ENCODE measurements around the gene MLIP.

DNA sequence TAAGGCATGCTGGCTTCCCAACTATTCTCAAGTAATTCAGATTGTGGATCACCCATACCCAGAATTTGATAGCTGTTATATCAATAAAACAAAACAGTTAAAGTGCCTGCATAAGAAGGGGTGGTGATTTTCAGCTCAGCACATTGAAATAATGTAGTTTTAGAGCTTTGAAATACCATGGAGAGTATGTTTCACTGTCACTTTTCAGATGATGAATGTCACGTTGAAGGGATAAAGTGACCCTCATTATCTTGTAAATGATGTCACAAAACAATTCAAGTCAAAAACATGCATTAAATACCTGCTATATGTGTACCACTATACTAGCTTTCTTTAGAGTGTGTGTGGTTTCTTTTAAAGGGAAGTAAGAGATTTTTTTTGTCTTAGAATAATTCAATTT is 27.6 kb downstream of the MLIP start:
- TF ChIP-seq CTCF (IDR thresholded peaks at IDR 0.05; ENCODE audit: low read depth, low read length, missing input control) (no peak), RXRA (IDR thresholded peaks at IDR 0.05) (no peak), TAF1 (conservative IDR thresholded peaks at IDR 0.05) (no peak), SP1 (IDR thresholded peaks at IDR 0.05) (no peak), RAD21 (IDR thresholded peaks at IDR 0.05) (no peak), REST (IDR thresholded peaks at IDR 0.05) (no peak), GABPA (IDR thresholded peaks at IDR 0.05 in 1 of 2, conservative IDR thresholded peaks at IDR 0.05 in 1 of 2) (no peak), FOXA2 (IDR thresholded peaks at IDR 0.05) (no peak), HNF4A (conservative IDR thresholded peaks at IDR 0.05) (no peak), EGR1 (IDR thresholded peaks at IDR 0.05; ENCODE audit: low read depth in 2 of 2) (no peak), NR2F2 (IDR thresholded peaks at IDR 0.05) (no peak)
- TF ChIP-seq, protein P1, sequence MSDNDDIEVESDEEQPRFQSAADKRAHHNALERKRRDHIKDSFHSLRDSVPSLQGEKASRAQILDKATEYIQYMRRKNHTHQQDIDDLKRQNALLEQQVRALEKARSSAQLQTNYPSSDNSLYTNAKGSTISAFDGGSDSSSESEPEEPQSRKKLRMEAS (IDR thresholded peaks at IDR 0.05), result no peak
- TF ChIP-seq, protein P2, sequence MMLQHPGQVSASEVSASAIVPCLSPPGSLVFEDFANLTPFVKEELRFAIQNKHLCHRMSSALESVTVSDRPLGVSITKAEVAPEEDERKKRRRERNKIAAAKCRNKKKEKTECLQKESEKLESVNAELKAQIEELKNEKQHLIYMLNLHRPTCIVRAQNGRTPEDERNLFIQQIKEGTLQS (IDR thresholded peaks at IDR 0.05), result no peak
